ENCODE results near the gene C6orf163.

C6orf163 gene

GRCh38 chr6:87375315-87375714 is 30.7 kb downstream of the C6orf163 start:
- in situ Hi-C loops (cut with MboI; ENCODE audit: low sequenced_read_pairs), result no loop called here

GRCh38 chr6:87376643-87377042 is 32.0 kb downstream of the C6orf163 start:
- Histone ChIP-seq H3K36me3 (replicated peaks) (no peaks in the 10 kb centered on the region), H3K27me3 (ENCODE audit: low read depth) (no peaks in the 10 kb centered on the region)
- no peak for DNase-seq (ENCODE audit: low spot score in 2 of 2)

More at GRCh38 chr6:87375315-87375714, 30.7 kb downstream of the C6orf163 start:
- DNase-seq (ENCODE audit: low spot score in 2 of 2), result no peak
- H3K9me3 ChIP-seq, result no peaks in the 10 kb centered on the region
- H3K27me3 ChIP-seq (ENCODE audit: low read depth), result no peaks in the 10 kb centered on the region
- H3K4me1 ChIP-seq, result no peaks in the 10 kb centered on the region
- H3K4me3 ChIP-seq, result no peak overlapping the region
- no peaks in the 10 kb centered on the region for H3K36me3 ChIP-seq (replicated peaks)

GRCh38 chr6:87378947-87379346 is 34.3 kb downstream of the C6orf163 start:
- no peaks in the 10 kb centered on the region for H3K9me3 ChIP-seq
- H3K36me3 ChIP-seq (replicated peaks), result no peaks in the 10 kb centered on the region
- DNase-seq (ENCODE audit: low spot score in 2 of 2), result no peak
- in situ Hi-C loops (cut with MboI; ENCODE audit: low sequenced_read_pairs), result no loop called here
- no peaks in the 10 kb centered on the region for H3K4me1 ChIP-seq
- no peak overlapping the region for H3K4me3 ChIP-seq
- H3K27me3 ChIP-seq (ENCODE audit: low read depth), result no peaks in the 10 kb centered on the region

More at GRCh38 chr6:87376643-87377042, 32.0 kb downstream of the C6orf163 start:
- H3K4me3 ChIP-seq, result no peak overlapping the region
- no peaks in the 10 kb centered on the region for H3K4me1 ChIP-seq
- H3K9me3 ChIP-seq, result no peaks in the 10 kb centered on the region
- in situ Hi-C loops (cut with MboI; ENCODE audit: low sequenced_read_pairs), result no loop called here

- DNase-seq (ENCODE audit: low spot score in 2 of 2), result no peak
- in situ Hi-C loops (cut with MboI; ENCODE audit: low sequenced_read_pairs), result no loop called here
Observed at GRCh38 chr6:87382861-87383260, 38.2 kb downstream of the C6orf163 start.

GRCh38 chr6:87384038-87384437 is 39.4 kb downstream of the C6orf163 start:
- DNase-seq (ENCODE audit: low spot score in 2 of 2), result no peak
- H3K27me3 ChIP-seq (ENCODE audit: low read depth), result no peaks in the 10 kb centered on the region
- H3K36me3 ChIP-seq (replicated peaks), result no peaks in the 10 kb centered on the region
- in situ Hi-C loops (cut with MboI; ENCODE audit: low sequenced_read_pairs), result no loop called here
- no peaks in the 10 kb centered on the region for H3K9me3 ChIP-seq
- no peak overlapping the region for H3K4me3 ChIP-seq
- no peaks in the 10 kb centered on the region for H3K4me1 ChIP-seq

More at GRCh38 chr6:87382861-87383260, 38.2 kb downstream of the C6orf163 start:
- H3K4me1 ChIP-seq, result no peaks in the 10 kb centered on the region
- no peaks in the 10 kb centered on the region for H3K27me3 ChIP-seq (ENCODE audit: low read depth)
- no peaks in the 10 kb centered on the region for H3K36me3 ChIP-seq (replicated peaks)
- no peak overlapping the region for H3K4me3 ChIP-seq
- no peaks in the 10 kb centered on the region for H3K9me3 ChIP-seq

- Histone ChIP-seq H3K4me3 (no peak overlapping the region), H3K9me3 (no peaks in the 10 kb centered on the region), H3K4me1 (no peaks in the 10 kb centered on the region), H3K36me3 (replicated peaks) (no peaks in the 10 kb centered on the region), H3K27me3 (ENCODE audit: low read depth) (no peaks in the 10 kb centered on the region)
- in situ Hi-C loops (cut with MboI; ENCODE audit: low sequenced_read_pairs), result no loop called here
- DNase-seq (ENCODE audit: low spot score in 2 of 2), result no peak
Observed at GRCh38 chr6:87384449-87384848, 39.8 kb downstream of the C6orf163 start.

- Histone ChIP-seq H3K4me1 (peaks cover 4% of the 10 kb centered on the region; the same call in 1 of the 2 replicates), H3K9me3 (no peaks in the 10 kb centered on the region), H3K4me3 (no peak overlapping the region), H3K27me3 (ENCODE audit: low read depth) (no peaks in the 10 kb centered on the region), H3K36me3 (replicated peaks) (no peaks in the 10 kb centered on the region)
- in situ Hi-C loops (cut with MboI; ENCODE audit: low sequenced_read_pairs), result loop anchor here (10.0 kb wide), 1 partner anchor 317 kb away; no protein-coding TSS in a partner anchor
- peak; percentile 45 to 60 for DNase-seq (ENCODE audit: low spot score in 2 of 2)
Observed at GRCh38 chr6:87391334-87391733, 46.7 kb downstream of the C6orf163 start.

- no peaks in the 10 kb centered on the region for H3K36me3 ChIP-seq (replicated peaks)
- in situ Hi-C loops (cut with MboI; ENCODE audit: low sequenced_read_pairs), result loop anchor here (10.0 kb wide), 1 partner anchor 318 kb away; no protein-coding TSS in a partner anchor
- no peaks in the 10 kb centered on the region for H3K27me3 ChIP-seq (ENCODE audit: low read depth)
- H3K9me3 ChIP-seq, result no peaks in the 10 kb centered on the region
- H3K4me3 ChIP-seq, result no peak overlapping the region
- H3K4me1 ChIP-seq, result peaks cover 4% of the 10 kb centered on the region; the same call in 1 of the 2 replicates
- DNase-seq (ENCODE audit: low spot score in 2 of 2), result peak; percentile 42 to 73
Observed at GRCh38 chr6:87393026-87393622, 48.5 kb downstream of the C6orf163 start.

GRCh38 chr6:87395431-87395830 is 50.8 kb downstream of the C6orf163 start:
- Histone ChIP-seq H3K4me3 (no peak overlapping the region), H3K9me3 (no peaks in the 10 kb centered on the region), H3K4me1 (peaks cover 4% of the 10 kb centered on the region; the same call in 1 of the 2 replicates), H3K36me3 (replicated peaks) (no peaks in the 10 kb centered on the region), H3K27me3 (ENCODE audit: low read depth) (no peaks in the 10 kb centered on the region)
- DNase-seq (ENCODE audit: low spot score in 2 of 2), result no peak
- in situ Hi-C loops (cut with MboI; ENCODE audit: low sequenced_read_pairs), result loop anchor here (10.0 kb wide), 1 partner anchor 321 kb away; no protein-coding TSS in a partner anchor

- no peak for DNase-seq (ENCODE audit: low spot score in 2 of 2)
- Histone ChIP-seq H3K27me3 (ENCODE audit: low read depth) (no peaks in the 10 kb centered on the region), H3K9me3 (no peaks in the 10 kb centered on the region), H3K36me3 (replicated peaks) (no peaks in the 10 kb centered on the region), H3K4me3 (no peak overlapping the region), H3K4me1 (peaks cover 4% of the 10 kb centered on the region; the same call in 1 of the 2 replicates)
- in situ Hi-C loops (cut with MboI; ENCODE audit: low sequenced_read_pairs), result loop anchor here (10.0 kb wide), 1 partner anchor 322 kb away; no protein-coding TSS in a partner anchor
Observed at GRCh38 chr6:87396595-87397392, 52.2 kb downstream of the C6orf163 start.

- in situ Hi-C loops (cut with MboI; ENCODE audit: low sequenced_read_pairs), result loop anchor here (10.0 kb wide), 1 partner anchor 323 kb away; no protein-coding TSS in a partner anchor
- Histone ChIP-seq H3K36me3 (replicated peaks) (no peaks in the 10 kb centered on the region), H3K27me3 (ENCODE audit: low read depth) (no peaks in the 10 kb centered on the region), H3K9me3 (no peaks in the 10 kb centered on the region), H3K4me3 (no peak overlapping the region), H3K4me1 (peaks cover 4% of the 10 kb centered on the region; the same call in 1 of the 2 replicates)
- no peak for DNase-seq (ENCODE audit: low spot score in 2 of 2)
Observed at GRCh38 chr6:87397656-87398055, 53.0 kb downstream of the C6orf163 start.

GRCh38 chr6:87401832-87402231 is 57.2 kb downstream of the C6orf163 start:
- Histone ChIP-seq H3K27me3 (ENCODE audit: low read depth) (no peaks in the 10 kb centered on the region; the same call in 1 of the 2 replicates), H3K9me3 (no peaks in the 10 kb centered on the region), H3K4me1 (no peaks in the 10 kb centered on the region), H3K36me3 (replicated peaks) (no peaks in the 10 kb centered on the region), H3K4me3 (no peak overlapping the region)
- no peak for DNase-seq (ENCODE audit: low spot score in 2 of 2)
- in situ Hi-C loops (cut with MboI; ENCODE audit: low sequenced_read_pairs), result no loop called here

- in situ Hi-C loops (cut with MboI; ENCODE audit: low sequenced_read_pairs), result no loop called here
- Histone ChIP-seq H3K4me1 (peaks cover 2% of the 10 kb centered on the region; the same call in 1 of the 2 replicates), H3K36me3 (replicated peaks) (no peaks in the 10 kb centered on the region), H3K4me3 (peak overlapping the region; percentile 87), H3K27me3 (ENCODE audit: low read depth) (peaks cover 3% of the 10 kb centered on the region; the same call in 1 of the 2 replicates), H3K9me3 (no peaks in the 10 kb centered on the region)
- peak; percentile 49 to 70 for DNase-seq (ENCODE audit: low spot score in 2 of 2)
Observed at GRCh38 chr6:87407561-87407900, 62.9 kb downstream of the C6orf163 start.

All from HAP-1 (cell line).